Activated naive CD4-positive, alpha-beta T cell treated with anti-CD3 and anti-CD28 coated beads, Interleukin-2, amount 50 U/mL, for 72 hours (primary cell): ENCODE data around the gene KRTAP5-9. TPM values are rescaled to one million over a fixed set of nuclear protein-coding genes. Genes with fewer than 3 reads are reported as not detected.
"Not testable (repeated sequence)": the region's sequence is repeated elsewhere in the genome, so short reads cannot be mapped to it uniquely, and the experiment has no call there.

Source experiments
- ATAC-seq, 2 donors: fragments of 150-1000 bp; cut with Tn5 transposase; 2 replicates each; pipeline ENCODE4 v1.10.0; 2021; ENCODE audit warnings: mild to moderate bottlenecking in 2 of 2, moderate library complexity in 2 of 2
- DNase-seq, 2 donors: peaks; one replicate each; pipeline ENCODE4 v3.0.0; 2021 to 2022; ENCODE audit warnings: low spot score in 2 of 2
- H3K27ac Mint-ChIP-seq, 2 donors: one replicate each; pipeline ENCODE4 v1.8.0; 2022; ENCODE audit warnings: mild to moderate bottlenecking in 2 of 2, mixed read lengths in 2 of 2
- H3K36me3 Mint-ChIP-seq, 2 donors: one replicate each; pipeline ENCODE4 v1.8.0; 2022; ENCODE audit warnings: mixed read lengths in 2 of 2
- H3K9me3 Mint-ChIP-seq, 2 donors: one replicate each; pipeline ENCODE4 v1.8.0; 2022; ENCODE audit warnings: mixed read lengths in 2 of 2
- total RNA-seq, 2 donors: library from RNA; stranded (reverse); gene quantifications; one replicate each; pipeline ENCODE4 v1.2.3, GENCODE V29; 2022

Gene KRTAP5-9
- total RNA-seq, 2 donors from 2014 or later = not detected

DNA sequence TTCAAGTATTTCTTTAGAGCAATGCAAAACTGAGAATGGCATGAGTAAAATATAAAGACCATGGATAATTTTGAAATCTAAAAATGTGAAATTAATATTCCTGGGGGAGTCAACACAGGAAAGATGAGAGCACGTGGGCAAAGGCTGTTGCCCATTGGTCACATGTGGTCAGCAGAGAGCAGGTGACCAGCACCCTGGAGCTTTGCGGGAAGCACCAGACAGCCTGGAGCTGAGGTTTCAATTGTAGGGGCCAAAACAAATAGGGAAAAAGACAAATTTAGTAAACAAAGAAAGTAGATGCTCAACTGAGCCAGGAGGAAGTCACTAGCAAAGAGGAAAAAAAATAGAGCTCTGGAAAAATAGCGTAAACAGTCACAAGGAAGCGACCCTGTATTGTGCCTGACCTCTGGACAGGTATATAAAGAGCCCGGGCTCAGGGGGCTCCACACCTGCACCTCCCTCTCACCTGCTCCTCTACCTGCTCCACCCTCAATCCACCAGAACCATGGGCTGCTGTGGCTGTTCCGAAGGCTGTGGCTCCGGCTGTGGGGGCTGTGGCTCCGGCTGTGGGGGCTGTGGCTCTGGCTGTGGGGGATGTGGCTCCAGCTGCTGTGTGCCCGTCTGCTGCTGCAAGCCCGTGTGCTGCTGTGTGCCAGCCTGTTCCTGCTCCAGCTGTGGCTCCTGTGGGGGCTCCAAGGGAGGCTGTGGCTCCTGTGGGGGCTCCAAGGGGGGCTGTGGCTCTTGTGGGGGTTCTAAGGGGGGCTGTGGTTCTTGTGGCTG, 21.2 kb upstream of the KRTAP5-9 start, which contains the start of gene KRTAP5-7:
KRTAP5-7 (plus strand) TSS at position 472 of the 780 bp plus-strand sequence; CDS start at position 506, 34 bp downstream.
- not testable (repeated sequence) for H3K27ac Mint-ChIP-seq, DNase-seq, ATAC-seq, H3K36me3 Mint-ChIP-seq, H3K9me3 Mint-ChIP-seq

DNA sequence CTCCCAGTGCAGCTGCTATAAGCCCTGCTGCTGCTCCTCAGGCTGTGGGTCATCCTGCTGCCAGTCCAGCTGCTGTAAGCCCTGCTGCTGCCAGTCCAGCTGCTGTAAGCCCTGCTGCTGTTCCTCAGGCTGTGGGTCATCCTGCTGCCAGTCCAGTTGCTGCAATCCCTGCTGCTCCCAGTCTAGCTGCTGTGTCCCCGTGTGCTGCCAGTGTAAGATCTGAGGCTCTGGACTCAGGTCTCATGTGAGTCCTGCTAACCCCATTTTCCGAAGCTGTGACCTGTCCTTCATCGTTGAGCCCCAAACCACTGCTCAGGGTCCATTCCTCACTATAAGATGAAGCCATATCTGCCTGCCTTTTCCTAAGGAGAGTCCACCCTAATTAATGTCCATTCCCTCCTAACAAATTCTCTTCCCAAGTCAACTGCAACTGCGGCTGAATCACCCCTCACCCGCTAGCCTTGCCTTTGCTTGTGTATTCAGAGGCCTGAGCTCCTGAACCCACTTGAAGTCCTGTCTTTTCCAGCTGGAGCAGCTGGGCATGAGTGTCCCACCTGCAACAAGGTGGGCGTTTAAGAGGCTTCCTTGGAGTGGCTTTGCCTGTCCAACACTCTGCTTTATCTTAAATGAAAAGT, 20.5 kb upstream of the KRTAP5-9 start:
- no peak overlapping the region for H3K27ac Mint-ChIP-seq
- DNase-seq (no peak), ATAC-seq (no peak)
- no peaks in the 10 kb centered on the region for H3K36me3 Mint-ChIP-seq
- H3K9me3 Mint-ChIP-seq = no peaks in the 10 kb centered on the region

DNA sequence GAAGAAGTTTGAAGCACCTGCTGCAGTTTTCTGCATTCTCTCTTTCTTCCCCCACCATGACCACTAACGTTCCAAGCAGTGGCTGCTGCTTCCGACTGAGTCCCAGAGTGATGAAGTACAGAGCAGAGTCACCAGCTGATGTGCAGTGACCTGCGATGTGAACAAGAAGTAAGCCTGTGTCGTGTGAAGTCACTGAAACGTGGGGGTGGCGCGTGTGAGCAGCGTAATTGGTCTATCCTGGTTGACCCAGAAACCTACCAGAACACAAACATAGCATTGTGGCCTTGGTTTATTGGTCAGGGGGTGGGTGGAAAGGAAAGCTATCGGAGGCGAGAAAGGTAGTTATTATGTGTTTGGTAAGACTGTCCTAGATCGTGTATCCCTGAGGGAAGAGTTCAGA, 17.6 kb upstream of the KRTAP5-9 start:
- H3K36me3 Mint-ChIP-seq = no peaks in the 10 kb centered on the region
- DNase-seq = no peak
- H3K27ac Mint-ChIP-seq = no peak overlapping the region
- ATAC-seq = no peak
- no peaks in the 10 kb centered on the region for H3K9me3 Mint-ChIP-seq

DNA sequence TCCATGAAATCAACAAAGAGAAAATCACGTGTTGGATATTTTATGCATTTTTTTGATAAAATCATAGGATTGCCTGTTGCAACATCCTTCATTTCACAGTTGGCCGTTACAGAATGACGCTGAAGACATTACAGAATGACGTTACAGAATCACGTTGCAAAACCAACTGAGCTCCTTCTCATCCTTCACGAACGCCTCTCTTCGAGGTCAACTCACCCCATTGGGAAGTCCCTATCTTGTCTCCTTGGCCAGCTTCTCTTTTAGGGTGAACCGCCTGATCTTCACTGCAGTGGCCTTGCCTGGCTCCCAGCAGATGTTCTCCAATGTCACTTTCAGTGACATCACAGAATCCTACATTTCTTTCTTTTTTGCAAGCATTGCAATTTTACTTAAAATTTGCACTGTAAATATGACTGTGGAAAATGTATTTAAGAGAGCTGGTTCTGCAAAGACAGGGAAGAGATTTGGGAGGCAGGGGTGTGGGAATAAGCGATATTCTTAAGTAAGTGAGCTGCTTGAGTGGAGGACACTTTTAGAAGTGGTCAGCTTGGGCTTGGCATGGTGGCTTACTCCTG, 16.1 kb upstream of the KRTAP5-9 start:
- DNase-seq (no peak), ATAC-seq (no peak)
- no peak overlapping the region for H3K27ac Mint-ChIP-seq
- H3K36me3 Mint-ChIP-seq = peaks cover 0 to 4% of the 10 kb centered on the region in 2 donors
- H3K9me3 Mint-ChIP-seq = no peaks in the 10 kb centered on the region

DNA sequence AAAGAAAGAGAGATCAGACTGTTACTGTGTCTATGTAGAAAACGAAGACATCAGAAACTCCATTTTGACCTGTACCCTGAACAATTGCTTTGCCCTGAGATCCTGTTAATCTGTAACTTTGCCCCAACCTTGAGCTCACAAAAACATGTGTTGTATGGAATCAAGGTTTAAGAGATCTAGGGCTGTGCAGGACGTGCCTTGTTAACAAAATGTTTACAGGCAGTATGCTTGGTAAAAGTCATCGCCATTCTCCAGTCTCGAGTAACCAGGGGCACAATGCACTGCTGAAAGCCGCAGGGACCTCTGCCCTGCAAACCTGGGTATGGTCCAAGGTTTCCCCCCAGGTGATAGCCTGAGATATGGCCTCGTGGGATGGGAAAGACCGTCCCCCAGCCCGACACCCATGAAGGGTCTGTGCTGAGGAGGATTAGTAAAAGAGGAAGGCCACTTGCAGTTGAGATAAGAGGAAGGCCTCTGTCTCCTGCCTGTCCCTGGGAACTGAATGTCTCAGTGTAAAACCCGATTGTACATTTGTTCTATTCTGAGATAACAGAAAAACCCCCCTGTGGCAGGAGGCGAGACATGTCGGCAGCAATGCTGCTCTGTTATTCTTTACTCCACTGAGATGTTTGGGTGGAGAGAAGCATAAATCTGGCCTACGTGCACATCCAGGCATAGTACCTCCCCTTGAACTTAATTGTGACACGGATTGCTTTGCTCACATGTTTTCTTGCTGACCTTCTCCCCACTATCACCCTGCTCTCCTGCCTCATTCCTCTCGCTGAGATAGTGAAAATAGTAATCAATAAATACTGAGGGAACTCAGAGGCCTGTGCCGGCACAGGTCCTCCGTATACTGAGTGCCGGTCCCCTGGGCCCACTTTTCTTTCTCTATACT, 13.3 kb upstream of the KRTAP5-9 start:
- H3K27ac Mint-ChIP-seq, ATAC-seq, H3K9me3 Mint-ChIP-seq, H3K36me3 Mint-ChIP-seq, DNase-seq: not testable (repeated sequence)

DNA sequence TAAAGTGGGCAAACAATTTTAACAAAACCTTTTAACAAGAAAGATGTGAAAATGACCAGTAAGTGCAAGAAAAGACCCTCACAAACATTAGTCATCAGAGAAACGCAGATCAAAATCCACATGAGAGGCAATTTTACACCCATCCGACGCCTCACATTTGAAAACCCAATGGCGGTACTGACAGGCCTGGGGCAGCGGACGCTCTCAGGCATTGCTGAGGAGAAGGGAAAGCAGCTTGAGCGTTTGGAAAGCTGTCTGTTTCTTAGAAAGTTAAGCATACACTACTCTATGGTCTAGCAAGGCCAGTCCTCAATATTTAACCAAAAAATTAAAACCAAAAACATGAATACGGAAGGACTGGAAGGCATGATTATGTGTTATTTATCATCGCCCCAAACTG, 12.4 kb upstream of the KRTAP5-9 start:
- DNase-seq = no peak
- peaks cover 4 to 8% of the 10 kb centered on the region in 2 donors for H3K36me3 Mint-ChIP-seq
- peaks cover 4% of the 10 kb centered on the region in 2 donors for H3K9me3 Mint-ChIP-seq
- H3K27ac Mint-ChIP-seq = no peak overlapping the region
- no peak for ATAC-seq

DNA sequence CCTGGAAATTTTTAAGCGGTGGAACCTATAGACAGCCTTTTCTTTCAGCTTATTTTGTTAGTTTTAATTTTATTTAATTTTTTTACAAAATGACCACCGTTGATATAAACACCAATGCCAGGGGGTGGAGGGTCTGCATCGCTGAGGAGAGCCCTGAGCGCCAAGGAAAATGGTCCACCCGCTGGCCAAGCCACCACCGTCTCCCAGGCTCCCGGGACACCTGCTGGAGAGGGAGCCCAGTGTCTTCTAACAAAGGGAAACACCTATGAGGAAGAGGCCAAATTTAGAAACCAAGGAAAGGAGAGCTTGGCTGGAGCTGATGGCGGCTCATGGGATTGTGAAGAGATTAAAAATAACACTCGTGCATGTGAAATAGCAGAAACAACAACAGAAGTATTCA, 10.7 kb upstream of the KRTAP5-9 start:
- no peak for ATAC-seq
- H3K9me3 Mint-ChIP-seq = peaks cover 11 to 16% of the 10 kb centered on the region in 2 donors
- no peak overlapping the region for H3K27ac Mint-ChIP-seq
- DNase-seq = no peak
- peaks cover 13 to 15% of the 10 kb centered on the region in 2 donors for H3K36me3 Mint-ChIP-seq

DNA sequence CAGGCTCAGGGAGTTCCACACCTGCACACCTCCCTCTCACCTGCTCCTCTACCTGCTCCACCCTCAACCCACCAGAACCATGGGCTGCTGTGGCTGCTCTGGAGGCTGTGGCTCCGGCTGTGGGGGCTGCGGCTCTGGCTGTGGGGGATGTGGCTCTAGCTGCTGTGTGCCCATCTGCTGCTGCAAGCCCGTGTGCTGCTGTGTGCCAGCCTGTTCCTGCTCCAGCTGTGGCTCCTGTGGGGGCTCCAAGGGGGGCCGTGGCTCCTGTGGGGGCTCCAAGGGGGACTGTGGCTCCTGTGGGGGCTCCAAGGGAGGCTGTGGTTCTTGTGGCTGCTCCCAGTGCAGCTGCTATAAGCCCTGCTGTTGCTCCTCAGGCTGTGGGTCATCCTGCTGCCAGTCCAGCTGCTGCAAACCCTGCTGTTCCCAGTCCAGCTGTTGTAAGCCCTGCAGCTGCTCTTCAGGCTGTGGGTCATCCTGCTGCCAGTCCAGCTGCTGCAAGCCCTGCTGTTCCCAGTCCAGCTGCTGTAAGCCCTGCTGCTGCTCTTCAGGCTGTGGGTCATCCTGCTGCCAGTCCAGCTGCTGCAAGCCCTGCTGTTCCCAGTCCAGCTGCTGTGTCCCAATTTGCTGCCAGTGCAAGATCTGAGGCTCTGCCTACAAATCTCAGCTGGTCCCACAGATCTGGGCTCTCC, 10.1 kb upstream of the KRTAP5-9 start, which contains the start of gene KRTAP5-8:
KRTAP5-8 (plus strand) TSS at position 49 of the 689 bp plus-strand sequence; CDS start at position 80, 31 bp downstream.
- peak within 1 kb of the TSS in 1 of 2 donors; percentile 53 for H3K27ac Mint-ChIP-seq
- H3K9me3 Mint-ChIP-seq = peaks cover 11 to 16% of the 10 kb centered on the region in 2 donors
- not testable (repeated sequence) for DNase-seq, ATAC-seq
- peaks cover 15 to 17% of the 10 kb centered on the region in 2 donors for H3K36me3 Mint-ChIP-seq

DNA sequence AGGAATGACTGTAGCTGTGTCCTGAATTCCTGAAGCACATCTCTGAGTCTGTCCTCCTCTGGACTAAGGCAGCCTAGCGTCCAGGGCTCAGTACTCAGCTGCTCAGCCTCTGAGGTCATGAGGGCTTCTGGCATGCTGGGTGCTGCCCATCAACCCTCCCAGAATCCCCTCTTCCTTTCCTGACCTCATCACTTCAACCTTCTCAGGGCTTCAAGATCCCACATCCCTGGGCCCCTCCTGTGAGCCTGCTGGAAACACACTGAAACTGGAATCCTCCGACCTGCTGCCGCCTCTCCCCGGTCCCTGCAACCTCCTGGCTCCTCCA, 9.6 kb upstream of the KRTAP5-9 start:
- DNase-seq (no peak), ATAC-seq (no peak)
- peaks cover 15 to 20% of the 10 kb centered on the region in 2 donors for H3K36me3 Mint-ChIP-seq
- no peak overlapping the region for H3K27ac Mint-ChIP-seq
- peaks cover 11 to 16% of the 10 kb centered on the region in 2 donors for H3K9me3 Mint-ChIP-seq

DNA sequence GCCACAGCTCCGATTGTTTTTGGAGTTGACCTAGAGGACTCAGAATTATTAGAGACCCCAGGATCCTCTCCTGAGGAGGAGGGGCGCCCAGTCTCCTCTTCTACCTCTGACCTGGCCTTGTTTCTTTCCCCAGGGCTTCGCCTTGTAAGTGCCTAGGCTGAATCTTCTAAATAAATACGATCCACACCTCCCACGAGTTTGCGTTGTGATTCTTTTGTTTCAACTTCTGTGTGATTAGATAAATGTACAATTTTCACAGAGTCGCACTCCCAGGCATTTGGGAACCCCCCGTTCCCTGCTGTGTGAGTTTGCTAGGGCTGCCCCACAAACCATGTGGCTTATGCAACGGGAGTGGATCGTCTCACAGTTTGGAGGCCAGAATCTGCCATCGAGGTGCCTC, 9.2 kb upstream of the KRTAP5-9 start:
- ATAC-seq (no peak), DNase-seq (no peak)
- Mint-ChIP-seq H3K36me3 (peaks cover 15 to 20% of the 10 kb centered on the region in 2 donors), H3K9me3 (peaks cover 11 to 16% of the 10 kb centered on the region in 2 donors), H3K27ac (no peak overlapping the region)

DNA sequence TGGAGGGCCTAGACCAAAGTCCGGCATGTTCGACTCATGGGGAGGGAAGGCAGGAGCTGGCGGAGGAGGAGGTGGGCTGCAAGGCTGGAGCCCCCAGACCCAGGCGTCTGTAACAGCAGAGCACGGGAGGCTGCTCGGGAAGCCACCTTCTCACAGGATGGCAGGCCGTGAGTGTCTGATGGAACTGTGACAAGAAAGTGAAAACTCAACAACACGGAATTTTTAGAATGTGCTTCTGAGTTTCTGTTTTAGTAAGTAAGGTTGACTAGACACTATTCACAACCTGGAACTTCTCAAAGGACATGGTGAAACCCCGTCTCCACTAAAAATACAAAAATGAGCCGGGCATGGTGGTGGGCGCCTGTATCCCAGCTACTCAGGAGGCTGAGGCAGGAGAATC, 8.2 kb upstream of the KRTAP5-9 start:
- DNase-seq, H3K27ac Mint-ChIP-seq, ATAC-seq: not testable (repeated sequence)
- Mint-ChIP-seq H3K36me3 (peaks cover 15 to 20% of the 10 kb centered on the region in 2 donors), H3K9me3 (peaks cover 11 to 16% of the 10 kb centered on the region in 2 donors)

DNA sequence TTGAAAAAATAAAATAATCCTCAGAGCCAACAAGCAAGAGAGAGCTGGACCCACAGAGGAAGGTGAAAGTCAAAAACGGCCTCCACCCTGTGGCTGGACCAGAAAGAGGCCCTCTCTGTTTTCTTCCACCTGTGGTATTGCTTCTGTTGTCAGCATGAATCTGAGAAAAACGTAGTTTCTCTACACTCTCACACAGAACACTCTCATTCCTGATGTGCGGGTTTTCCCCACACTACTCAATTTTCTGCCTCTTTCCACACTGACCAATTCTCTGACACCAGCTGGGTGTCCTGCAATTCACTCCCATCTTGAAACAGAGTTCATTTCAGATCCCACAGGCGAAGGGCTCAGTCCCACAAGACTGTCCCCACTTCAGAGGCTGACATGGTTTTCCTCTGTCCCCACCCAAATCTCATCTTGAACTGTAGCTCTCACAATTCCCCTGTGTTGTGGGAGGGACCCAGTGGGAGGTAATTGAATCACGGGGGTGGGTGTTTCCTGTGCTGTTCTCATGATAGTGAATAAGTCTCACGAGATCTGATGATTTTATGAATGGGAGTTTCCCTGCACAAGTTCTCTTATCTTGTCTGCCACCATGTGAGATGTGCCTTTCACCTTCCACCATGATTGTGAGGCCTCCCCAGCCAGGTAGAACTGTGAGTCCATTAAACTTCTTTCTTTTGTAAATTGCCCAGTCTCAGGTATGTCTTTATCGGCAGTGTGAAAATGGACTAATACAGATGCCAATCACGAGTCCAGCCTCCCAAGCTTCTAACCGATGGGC, 7.5 kb upstream of the KRTAP5-9 start:
- Mint-ChIP-seq H3K36me3 (peaks cover 15 to 20% of the 10 kb centered on the region in 2 donors), H3K9me3 (peaks cover 11 to 16% of the 10 kb centered on the region in 2 donors), H3K27ac (peak overlapping the region in 1 of 2 donors; percentile 26)
- not testable (repeated sequence) for DNase-seq
- peak; percentile 50 to 56 for ATAC-seq

DNA sequence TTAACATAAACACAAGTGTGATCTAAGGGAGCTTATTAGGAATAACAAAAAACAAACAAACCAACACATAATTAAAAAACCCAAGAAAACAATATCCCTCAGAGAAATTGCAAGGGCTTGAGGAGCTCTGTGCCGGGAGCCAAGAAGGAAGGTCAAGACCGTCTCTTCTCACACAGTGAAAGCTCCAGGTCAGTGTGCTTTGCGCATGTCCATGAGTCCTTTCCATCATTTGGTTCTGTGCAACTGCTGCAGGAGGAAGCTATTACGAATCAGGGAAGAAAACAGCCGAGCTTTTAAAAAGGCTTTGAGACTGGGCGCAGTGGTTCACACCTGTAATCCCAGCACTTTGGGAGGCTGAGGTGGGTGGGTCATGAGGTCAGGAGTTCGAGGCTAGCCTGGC, 5.8 kb upstream of the KRTAP5-9 start:
- Mint-ChIP-seq H3K27ac (peak overlapping the region in 1 of 2 donors; percentile 58), H3K9me3 (peaks cover 11 to 16% of the 10 kb centered on the region in 2 donors), H3K36me3 (peaks cover 11 to 20% of the 10 kb centered on the region in 2 donors)
- no peak for ATAC-seq
- no peak for DNase-seq

DNA sequence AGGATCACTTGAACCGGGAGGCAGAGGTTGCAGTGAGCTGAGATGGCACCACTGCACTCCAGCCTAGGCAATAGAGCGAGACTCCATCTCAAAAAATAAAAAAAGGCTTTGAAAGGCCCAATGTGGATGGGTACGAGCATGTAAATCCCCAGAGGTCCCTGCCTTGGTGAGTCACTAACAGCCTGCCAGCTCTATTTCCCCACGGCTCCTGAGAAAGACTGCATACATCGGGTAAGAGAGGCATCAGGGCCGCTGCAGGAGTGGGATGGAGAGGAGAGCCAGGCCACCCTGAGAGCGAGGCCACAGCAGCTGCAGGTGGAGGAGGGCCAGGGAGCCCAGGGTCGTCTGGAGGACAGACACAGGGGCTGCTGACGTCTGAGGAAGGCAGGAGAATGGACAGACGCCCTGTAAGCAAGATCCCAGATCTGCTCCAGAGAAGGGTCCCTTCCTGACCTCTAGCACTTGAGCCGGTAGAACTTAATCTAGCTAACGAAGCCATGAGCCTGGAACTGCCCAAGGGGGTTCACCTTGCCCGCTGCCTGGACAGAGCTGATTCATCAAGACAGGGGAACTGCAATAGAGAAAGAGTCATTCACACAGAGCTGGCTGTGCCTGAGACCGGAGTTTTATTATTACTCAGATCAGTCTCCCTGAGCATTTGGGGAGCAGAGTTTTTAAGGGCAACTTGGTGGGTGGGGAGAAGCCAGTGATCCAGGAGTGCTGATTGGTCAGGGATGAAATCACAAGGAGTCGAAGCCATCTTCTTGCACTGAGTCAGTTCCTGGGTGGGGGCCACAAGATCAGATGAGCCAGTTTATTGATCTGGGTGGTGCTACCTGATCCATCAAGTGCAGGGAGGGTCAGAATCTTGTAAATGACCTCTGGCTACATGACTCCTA, 5.1 kb upstream of the KRTAP5-9 start:
- Mint-ChIP-seq H3K9me3 (peaks cover 11 to 16% of the 10 kb centered on the region in 2 donors), H3K27ac (peak overlapping the region; percentile 31 to 58), H3K36me3 (peaks cover 11 to 20% of the 10 kb centered on the region in 2 donors)
- DNase-seq (peak in 1 of 2 donors; percentile 63), ATAC-seq (peak; percentile 28 to 82)
